Left lobe of liver (tissue), 2 donors: ENCODE data around the gene CTNS. TPM values are rescaled to one million over a fixed set of nuclear protein-coding genes. Genes with fewer than 3 reads are reported as not detected.

Experiments used
- ATAC-seq: fragments of 200-7000 bp; cut with Tn5 transposase; one replicate; pipeline ENCODE4 v1.9.1; 2020; ENCODE audit warnings: mild to moderate bottlenecking, moderate library complexity
- DNase-seq: peaks from one replicate; pipeline ENCODE4 v3.0.0-alpha.2; 2020; ENCODE audit warnings: low spot score
- total RNA-seq: library from RNA; stranded (reverse); gene quantifications from one replicate; pipeline ENCODE4 v1.2.1, GENCODE V29; 2021
- donor health status: DM: no; HTN: no; CAD: no; lungs with moderate emphysema.
- donor health status: DM: no; HTN: yes; CAD: no.

Gene CTNS
- total RNA-seq, 1 donor from 2014 or later: 8.7 TPM

DNA sequence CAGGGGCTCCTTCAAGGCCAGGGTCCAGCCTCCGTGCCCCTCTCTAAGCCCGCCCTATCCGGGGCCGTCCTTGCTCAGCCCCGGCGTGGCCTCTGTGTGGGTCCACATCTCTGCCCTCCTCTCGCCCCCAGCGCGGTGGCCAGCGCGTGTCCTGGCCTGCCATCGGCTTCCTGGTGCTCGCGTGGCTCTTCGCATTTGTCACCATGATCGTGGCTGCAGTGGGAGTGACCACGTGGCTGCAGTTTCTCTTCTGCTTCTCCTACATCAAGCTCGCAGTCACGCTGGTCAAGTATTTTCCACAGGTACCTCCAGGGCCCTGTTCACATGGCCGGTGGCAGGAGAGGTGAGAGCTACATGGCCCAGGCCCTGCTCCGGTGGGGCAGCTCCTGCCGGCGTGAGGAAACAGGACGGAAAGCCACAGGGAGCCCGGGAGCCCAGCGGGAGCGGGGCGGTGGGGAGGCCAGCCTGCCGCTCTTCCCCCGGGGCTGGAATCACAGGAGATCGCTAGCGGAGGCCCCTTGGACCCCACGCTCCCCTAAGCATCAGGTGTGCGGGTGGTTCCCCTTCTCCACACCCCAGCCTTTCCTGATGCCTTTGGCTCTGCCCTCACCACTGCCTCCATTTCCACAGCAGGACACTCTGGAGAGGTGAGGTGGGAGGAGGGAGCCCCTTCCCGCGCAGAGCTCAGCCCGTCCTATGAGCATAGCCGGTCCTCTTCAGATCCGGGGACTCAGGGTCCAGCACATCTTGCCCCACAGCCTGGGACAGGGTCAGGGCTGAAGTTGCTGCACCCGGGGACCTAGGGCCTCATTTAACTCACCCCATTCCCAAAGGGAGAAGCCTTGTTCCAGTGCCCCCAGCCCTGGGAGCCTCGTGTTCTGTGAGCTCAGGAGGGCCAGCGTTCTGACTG, 21.6 kb downstream of the CTNS start:
- ATAC-seq (no peak), DNase-seq (no peak)

DNA sequence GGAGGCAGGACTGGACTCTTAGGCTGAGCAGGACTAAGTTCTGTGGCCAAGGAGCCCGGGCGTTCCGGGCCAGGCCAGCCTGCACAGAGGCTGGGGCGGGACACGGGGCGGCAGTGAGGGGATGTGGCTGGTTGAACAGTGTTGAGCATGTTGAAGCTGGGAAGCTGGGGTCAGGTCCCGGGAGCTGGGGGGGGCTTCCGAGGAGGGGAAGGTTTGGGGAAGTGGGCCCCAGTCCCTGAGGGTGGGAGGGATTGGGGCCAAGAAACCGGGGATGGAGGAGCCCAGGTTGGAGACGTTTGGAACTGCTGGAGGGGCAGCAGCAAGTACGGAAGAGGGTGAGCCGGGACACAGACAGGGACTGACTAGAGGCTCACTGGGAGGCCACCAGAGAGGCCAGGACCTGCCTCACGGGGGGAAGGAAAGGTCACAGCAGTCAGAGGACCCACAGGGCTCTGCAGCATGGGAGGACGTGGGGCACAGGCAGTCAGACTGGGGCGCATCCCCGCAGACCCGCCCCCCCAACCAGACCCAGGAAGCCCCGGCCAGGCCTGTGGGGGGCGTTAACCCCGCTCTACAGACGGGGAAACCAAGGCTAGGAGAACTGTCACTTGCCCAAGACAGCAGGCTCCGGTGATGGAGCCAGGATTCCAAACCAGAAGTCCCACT, 22.4 kb downstream of the CTNS start:
- no peak for DNase-seq
- no peak for ATAC-seq

DNA sequence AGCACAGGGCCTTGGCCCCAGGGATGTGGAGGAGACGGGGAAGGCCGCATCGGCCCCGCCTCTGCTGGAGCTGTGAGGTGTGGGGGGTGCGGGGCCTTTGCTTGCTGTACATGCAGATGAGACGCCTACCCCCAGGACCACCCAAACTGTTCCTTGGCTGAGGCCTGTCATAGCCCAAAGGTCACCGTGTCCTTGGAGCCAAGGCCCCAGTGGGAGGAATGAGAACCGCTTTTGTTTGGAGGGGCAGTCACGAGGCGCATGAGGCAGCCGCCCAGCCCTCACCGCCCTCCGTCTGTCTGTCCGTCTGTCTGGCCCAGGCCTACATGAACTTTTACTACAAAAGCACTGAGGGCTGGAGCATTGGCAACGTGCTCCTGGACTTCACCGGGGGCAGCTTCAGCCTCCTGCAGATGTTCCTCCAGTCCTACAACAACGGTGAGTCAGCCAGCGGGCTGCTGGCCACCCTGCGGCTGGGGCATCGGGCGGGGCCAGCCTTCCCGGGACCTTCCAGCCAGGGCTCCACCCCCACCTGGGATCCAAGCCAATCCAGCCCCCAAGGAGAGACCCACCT, 23.1 kb downstream of the CTNS start:
- DNase-seq (peak; percentile 67), ATAC-seq (peak; percentile 66)

DNA sequence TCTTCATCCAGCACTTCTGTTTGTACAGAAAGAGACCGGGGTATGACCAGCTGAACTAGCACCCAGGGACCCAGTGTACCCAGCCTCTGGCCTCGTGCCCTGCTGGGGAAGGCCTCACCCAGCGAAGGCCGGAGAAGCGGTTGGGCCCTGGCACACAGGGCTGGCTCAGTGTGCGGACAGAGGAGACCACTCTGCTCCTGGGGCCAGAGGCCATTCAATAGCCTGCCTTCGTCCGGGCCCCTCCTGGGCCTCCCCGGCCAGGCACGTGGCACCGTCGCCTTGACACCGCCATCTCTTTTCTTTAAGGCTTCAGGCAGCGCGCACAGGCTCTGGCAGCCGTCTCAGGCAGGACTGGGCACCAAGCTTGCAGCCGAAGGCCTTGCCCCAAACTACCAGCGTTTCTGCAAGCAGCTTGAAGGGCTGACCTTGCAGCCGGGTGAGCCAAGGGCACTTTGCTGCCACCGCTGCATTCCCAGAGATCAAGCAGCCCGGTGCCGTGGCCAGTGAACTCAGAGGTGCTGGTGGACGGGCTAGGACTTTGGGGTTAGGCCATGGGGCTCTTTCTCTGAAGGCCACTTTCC, 23.8 kb downstream of the CTNS start:
- peak; percentile 65 for DNase-seq
- ATAC-seq: peak; percentile 68

DNA sequence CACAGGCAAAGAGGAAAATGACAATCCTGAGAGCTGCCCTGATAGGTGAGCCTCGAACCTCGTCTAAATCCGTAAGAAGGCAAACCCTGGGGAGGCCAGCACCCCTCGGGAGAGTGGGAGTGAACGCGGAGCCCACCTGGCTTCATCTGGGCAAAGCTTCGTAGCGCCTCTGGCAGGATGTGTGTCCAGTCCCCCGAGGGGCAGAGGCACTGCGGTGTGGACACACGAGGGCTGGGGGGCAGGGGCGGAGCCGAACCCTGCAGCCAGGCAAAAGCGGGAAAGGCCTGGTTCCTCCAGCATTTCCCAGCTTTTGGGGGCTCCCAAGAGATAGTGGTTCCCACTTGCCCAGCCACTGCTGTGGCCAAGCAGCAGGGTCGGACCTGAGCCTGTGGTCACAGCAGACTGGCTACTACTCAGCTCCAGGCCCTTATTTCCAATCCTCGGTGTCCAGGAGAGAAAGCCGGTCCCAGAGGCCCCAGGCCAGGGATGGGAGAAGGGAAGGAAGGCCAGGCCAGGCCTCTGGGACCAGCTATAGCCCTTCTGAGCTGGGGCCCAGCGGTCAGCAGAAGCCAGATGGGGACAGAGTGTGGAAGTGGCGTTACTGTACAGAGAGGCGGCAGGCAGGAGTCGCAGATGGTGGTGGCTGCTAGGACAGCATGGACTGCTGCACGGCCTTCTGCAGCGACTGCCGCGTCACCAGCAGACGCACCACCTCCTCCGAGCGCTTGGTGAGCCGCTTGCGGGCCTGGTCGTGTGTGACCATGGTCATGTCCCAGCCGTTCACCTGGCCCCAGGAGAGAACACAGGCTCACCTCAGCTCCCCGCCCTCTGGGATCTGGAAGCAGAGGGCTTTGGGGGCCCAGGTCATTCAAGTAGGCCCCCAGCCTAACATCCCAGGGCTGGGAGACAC, 26.8 kb downstream of the CTNS start:
- ATAC-seq (no peak), DNase-seq (no peak)

DNA sequence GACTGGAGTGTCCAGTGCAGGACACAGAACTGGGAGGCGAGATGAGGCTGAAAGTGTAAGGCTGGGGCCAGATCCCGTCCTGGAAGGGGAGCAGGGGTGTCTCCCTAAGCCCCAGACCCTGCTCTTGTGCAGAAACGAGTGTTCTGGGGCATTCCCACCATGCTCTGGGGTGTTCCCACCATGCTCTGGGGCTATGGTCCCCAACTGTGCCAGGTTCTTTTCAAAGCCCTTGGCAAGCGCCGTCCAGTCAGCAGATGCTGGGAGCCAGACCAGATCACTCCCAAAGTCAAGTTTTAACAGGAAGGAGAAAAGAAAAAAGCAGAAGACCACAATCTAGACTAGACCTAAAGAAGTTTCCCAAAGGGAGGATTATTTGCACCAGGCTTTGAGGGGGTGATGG, 29.3 kb downstream of the CTNS start:
- DNase-seq (no peak), ATAC-seq (no peak)

DNA sequence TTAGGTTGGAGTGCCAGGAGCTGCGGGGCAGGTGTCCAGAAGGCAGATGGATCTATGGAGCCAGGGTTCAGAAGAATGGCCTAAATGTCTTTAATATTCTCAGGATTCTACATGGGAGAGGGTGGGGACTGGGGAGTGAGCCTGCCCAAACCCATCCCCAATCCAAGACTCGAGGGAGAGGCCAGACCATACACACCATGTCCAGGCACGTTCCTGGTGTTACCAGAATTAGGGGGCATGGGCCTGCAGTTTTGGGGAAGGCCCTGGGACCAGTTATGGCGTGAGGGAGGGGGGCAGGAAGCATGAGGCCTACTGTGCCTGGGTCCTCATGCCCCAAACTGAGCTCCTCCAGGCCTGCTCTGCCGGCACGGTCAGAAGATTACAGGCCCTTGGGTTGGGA, 30.0 kb downstream of the CTNS start:
- ATAC-seq (no peak), DNase-seq (no peak)

DNA sequence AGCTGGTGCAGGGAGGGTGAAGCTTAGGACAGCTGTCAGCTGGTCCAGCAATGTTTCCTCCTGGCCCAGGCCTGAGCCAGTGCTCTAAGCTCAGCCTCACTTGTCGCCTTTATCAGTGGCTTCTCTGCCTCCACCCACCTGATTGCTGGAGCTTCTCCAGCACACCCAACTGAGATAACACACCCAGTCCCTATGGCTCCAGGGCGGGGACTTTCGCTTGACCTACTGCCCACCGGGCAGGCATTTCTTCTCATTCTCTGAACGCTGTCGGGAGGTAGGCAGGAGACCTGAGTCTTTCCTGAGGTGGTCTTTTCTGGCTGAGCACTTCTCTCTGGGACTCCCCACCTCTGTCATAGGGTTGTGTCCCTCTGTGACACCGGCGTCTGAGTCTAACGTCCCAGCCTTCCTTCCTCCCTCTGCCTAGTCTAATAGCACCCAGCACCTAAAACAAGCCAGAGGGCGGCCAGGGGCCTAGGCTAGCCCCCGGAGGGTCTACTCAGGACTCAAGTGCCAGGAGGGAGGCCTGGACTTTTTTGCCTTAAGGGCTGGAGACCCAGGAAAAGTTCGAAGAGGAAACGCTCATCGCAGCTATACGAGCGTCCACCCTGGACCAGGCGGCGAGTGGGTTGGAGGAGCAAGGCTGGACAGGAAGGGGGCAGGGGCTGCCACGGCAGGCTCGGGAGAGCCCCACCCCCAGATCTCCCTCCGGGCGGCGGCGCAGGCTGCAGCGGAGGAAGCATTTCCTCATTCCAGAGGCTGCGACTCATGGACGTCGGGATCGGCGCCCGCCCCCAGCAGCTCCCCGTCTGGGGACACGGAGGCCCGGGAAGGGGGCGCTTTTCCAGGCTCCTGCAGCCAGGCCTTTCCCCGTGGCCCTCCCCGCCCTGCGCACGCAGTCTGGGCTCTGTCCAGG, 31.1 kb downstream of the CTNS start:
- peak; percentile 65 for ATAC-seq
- peak; percentile 82 for DNase-seq

DNA sequence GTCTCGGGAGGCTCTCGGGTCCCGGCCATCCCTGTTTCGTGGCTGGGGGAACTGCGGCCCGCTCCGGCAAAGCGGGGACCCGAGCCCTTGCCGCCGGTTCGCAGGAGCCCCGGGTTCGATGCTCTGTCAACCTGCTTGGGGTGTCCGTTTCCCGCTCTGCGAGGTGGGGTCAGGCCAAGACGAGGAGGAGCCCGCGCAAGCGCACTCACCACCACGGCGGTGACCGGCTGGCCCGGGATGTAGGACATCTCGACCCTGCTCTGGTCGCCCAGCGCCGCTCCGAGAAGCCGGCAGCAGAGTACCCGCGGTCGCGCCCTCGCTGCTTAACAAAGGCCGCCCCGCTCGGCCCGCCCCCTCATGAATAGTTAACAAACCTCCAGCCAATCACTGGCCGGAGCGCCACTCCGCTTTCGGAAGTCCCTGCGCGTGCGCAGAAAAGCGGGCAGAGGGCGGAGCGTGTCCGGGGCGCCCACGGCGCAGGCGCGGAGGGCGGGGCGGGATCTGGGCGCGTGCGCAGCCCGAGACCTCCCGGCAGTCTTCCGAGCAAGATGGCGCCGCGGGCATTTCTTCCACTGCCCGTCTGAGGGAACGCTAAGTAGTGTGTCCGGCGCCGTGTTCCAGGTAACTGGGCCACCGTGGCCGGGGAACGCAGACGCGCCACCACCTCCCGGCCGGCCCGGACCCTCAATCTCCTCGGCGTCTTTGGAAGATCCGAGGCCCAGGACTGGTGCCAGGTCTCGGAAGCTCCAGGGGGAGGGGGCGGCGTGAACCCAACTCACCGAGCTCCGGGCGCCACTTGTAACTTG, 31.9 kb downstream of the CTNS start, which contains the start of the genes EMC6 and TAX1BP3:
Gene EMC6 (plus strand): TSS at position 534 of the 806 bp plus-strand sequence. CDS start 335 bp downstream, outside the sequence.
Gene TAX1BP3 (minus strand): TSS at position 300 of the 806 bp plus-strand sequence. CDS start 52 bp downstream, at position 248.
- DNase-seq (peak; percentile 99), ATAC-seq (peak; percentile 91)

DNA sequence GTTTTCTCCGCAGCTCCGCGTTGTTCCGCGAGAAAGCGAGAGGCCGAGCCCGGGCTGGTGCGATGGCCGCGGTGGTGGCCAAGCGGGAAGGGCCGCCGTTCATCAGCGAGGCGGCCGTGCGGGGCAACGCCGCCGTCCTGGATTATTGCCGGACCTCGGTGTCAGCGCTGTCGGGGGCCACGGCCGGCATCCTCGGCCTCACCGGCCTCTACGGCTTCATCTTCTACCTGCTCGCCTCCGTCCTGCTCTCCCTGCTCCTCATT, 32.5 kb downstream of the CTNS start:
- no peak for DNase-seq

DNA sequence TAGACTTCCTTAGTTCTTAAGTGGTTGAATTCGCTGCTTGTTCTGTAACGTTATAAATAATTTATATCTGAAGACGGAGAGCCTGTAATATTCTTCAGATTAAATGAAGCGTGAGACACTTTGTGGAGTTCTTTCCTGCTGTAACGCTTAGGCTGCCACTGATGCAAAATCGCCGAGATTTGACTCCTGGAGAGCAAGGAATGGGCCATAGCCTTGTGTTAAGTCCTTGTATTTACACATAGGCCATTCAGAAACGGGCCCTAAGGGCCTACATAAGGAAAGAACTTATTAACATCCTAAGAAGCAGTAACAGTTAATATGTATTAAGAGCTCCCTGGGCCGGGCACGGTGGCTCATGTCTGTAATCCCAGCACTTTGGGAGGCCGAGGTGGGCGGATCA, 33.0 kb downstream of the CTNS start:
- DNase-seq: no peak

More for the DNA sequence above, 32.5 kb downstream of the CTNS start:
- ATAC-seq: no peak

DNA sequence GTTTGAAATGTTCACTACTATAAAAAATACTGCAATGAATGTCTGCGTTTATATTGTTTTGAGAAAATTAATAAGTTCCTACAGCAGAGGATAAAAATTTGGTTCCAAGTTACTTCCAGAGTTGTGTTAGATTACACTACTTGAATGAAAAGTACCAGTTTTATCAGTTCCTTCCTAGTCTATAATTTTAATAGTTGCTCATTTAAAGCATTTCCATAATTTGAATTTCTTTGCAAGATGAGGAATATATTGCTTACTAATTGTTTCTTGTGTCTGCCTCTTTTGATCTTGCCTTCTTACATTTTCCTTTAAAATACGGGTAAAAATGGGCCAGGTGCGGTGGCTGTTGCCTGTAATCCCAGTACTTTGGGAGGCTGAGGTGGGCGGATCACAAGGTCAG, 36.0 kb downstream of the CTNS start:
- ATAC-seq (no peak), DNase-seq (no peak)

More for the DNA sequence above, 33.0 kb downstream of the CTNS start:
- no peak for ATAC-seq

DNA sequence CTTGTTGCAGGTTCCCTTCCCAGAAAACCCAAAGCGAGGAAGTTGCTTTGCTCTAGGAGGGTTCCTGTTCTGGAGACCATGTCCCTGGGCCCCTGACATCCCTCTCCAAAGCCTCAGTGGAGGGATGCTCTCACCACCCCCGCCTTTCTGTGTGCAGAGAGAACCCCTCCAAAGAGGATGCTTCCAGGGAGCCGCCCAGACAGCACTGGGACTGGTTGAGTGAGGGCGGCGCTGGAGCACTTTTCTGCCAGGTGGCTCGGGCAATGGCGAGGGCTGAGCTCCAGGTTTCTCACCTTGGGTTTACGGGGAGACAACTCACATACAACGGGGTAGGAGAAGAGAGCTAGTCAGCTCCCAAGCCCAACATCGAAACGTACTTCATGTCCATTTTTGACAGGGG, 39.3 kb downstream of the CTNS start:
- no peak for DNase-seq
- no peak for ATAC-seq

DNA sequence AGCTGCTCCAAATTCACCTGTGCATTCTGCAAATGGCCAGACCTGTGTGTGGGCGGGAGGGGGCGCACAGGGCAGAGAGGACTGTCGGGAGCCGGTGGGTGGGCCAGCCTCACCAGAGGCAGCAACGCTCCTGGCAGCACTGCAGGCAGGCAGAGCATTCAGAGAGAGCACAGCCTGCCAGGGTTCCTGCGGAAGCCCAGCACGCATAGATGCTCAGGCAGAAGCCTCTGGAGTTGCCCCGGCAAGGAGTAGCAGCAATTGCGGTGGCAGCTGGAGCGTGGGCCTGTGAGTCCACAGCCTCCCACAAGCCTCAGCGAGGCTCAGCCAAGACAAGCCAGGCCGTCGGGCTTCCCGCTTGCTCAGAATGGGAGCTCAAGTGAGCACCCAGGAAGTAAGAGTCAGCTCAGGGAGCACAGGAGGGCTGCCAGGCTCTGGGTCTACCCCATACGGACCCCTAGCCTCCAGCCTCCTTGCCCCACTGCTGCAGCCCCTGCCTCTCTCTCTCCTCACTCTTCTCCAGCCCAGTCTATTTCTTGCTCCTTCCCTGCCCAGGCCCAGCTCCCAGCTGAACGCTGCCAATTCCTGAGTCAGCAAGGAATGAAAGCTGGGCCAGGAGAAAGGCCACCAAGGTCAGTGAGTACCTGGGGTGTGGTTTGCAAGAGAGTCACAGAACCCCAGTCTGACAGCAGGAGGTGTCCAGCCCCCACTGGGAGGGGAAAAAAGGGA, 41.7 kb downstream of the CTNS start:
- DNase-seq (no peak), ATAC-seq (no peak)

DNA sequence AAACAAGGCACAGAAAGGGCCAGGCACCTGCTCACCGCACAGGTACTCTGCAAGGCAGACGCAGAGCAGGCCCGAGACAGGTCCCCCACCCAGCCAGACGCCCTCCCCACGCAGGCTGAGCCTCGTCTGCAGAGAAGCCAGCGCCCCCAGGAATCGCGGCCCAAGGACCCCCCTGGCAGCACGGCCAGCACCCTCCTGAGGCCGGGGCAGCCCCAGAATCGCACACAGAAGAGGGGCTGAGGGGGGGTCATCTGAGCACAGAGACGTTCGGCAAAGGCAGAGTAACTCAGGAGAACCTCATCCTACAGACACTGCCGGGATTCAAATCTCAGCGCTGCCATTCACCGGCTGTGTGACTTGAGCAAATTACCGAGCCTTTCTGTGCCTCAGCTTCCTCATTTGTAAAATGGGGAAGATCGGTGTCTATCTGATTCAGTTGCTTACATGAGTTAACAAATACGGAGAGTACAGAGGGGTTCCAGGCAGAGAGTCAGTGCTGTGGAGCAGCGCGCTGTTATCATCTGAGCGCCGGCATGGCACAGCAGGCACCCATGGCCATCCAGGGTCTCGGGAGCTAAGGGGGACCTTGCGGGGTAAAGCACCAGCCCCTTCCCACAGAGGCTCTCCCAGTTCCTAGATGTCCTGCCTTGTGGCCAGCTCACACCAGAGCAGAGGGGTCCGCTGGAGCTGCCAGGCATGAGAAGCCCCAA, 42.4 kb downstream of the CTNS start:
- no peak for ATAC-seq
- no peak for DNase-seq

DNA sequence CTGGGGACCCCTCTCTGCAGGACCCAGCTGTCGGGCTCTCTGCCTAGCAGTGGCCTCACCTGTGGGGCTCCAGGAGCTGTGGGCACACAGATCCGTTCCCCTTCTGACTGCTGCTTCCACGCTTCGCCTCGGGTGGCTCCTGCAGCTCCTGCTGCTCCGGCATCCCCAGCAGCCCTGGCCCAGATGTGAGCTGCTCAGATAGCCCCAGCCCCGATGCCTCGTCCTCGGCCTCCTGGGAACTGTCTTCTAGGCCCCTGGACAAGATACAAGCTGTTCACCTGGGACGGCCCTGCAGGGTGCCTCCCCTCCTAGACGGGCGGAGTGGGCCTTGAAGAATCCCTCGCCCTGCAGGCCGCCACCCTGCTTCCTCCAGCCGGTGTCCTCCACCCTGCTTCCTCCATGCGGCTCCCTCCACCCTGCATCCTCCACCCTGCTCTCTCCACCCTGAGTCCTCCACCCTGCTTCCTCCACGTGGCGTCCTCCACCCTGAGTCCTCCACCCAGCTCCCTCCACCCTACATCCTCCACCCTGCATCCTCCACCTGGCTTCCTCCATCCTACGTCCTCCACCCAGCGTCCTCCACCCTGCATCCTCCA, 43.1 kb downstream of the CTNS start:
- ATAC-seq: no peak
- no peak for DNase-seq

DNA sequence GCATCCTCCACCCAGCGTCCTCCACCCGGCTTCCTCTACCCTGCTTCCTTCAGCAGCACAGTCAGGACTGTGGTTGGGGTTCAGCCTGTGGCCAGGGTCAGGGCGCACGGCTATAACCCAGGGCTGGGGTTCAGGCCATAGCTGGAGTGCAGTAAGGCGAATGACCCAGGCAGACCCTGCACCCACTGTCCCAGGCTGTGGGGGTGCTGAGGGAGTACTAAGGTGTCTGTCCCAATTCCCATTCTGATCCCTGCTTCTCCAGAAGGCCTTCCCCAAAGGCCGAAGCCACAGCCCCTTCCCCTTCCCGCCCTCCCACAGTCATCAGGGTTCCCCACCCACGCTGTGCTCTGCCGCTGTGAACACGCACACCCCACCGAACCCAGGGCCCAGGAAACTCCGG, 44.5 kb downstream of the CTNS start:
- DNase-seq: no peak
- ATAC-seq: no peak
